ENCODE measurements around the gene SEPTIN6.

SEPTIN6 gene

DNA sequence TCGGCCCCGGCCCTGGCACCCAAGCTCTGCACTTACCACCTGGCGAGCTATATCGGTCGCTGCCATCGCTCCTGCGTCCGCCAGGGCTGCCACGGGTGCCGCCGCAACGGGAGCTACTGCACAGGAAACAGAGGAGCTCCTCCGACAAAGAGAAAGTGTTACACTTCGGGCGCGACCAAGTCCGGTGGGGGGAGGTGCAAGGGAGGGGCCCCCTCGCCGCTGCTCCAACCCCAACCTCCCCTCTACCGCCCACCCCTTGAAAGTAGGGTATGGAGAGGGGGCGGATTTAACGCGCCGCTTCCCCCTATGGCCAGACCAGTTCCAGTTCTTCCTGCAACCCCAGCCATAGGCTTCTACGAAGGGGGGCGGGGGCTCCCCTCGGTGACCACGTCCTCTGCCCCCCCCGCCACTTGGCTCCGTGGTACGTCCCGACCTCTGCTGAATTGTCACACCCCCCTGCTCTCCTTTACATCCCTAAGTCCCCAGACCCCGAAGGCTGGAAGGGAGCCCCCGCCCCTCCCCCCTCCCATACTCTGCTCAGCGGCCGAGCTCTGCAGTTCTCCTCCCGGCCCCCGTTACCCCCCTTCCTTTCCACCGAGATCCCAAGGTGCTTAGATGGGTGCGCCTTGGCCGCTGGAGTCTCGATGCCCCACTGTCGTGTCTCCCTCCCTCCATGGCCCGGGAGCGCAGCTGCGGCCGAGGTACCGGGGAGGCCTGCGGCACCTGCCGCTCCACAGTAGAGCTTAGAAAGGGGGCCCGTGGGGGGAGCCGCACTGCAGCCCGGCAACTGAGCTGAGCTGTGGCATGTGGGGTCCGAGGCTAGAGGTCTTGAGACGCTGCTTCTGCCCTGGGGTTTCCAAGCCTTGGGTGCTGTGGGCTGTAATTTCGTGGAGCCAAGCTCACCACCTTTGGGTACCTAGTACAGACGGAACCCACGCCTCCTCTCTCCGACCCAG is at the start of gene SEPTIN6:
TSS of gene SEPTIN6 (minus strand) at position 129 of the 956 bp plus-strand sequence. CDS start at position 66, 63 bp downstream.
- peak; percentile 61 to 68 for DNase-seq (ENCODE audit: low read depth in 2 of 2)

GRCh38 chrX:119738742-119739141 is 45.8 kb upstream of the SEPTIN6 start:
- no peak for DNase-seq (ENCODE audit: low read depth in 2 of 2)

GRCh38 chrX:119736206-119736764 is 43.3 kb upstream of the SEPTIN6 start:
- no peak for DNase-seq (ENCODE audit: low read depth in 2 of 2)

GRCh38 chrX:119735467-119735866 is 42.5 kb upstream of the SEPTIN6 start:
- no peak for DNase-seq (ENCODE audit: low read depth in 2 of 2)

GRCh38 chrX:119734897-119735339 is 42.0 kb upstream of the SEPTIN6 start:
- DNase-seq (ENCODE audit: low read depth in 2 of 2): no peak

DNA sequence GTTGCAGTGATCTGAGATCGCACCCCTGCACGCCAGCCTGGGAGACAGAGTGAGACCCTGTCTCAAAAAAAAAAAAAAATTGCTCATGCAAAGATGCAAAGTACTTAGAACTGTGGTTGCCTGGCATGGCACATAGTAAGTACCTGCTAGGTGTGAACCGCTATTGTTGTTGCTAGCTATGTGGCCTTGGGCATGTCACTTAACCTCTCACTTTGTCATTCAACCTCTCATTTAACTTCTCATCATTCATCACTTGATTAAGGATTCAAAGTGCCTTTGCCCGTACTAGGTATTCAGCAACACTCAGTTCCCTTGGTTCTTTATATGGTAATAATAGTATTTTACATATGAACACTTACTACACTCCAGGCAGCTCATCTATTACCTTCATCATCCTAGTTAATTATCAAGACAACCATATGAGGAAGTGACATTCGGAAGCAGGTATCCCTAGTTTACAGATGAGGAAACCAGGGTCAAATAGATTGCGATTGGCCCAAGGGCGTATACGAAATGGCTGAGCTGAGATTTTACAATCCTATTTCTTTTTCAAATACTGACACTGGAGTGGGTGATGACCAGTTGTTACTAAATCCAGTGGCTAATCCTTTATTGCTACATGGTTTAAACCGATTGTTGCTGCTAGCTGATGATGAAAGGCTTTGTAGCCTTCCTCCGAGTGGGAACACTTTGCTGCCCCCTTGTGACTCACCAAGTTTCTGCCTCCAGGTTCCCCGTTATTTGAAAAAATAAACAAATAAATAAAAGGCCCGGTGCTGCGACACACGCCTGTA is 36.6 kb upstream of the SEPTIN6 start:
- DNase-seq (ENCODE audit: low read depth in 2 of 2): peak; percentile 38 to 49

DNA sequence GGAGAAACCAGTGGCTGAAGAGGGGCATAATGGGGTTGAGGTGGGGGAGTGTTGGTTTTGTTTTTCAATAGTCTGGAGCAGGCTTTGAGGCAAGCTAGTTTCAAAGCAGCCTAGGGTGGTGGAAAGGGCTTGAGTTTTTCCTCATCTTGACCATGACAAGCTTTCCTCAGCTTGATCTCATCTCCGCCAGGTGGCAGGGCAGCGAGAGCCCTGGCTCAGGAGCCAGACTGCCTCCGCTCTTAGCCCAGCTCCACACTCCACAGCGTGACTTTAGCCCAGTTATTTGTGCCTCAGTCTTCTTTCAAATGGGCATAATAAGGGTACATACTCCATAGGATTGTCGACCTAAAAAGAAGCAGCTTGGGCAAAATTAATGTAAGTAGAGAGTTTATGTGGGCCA is 35.5 kb upstream of the SEPTIN6 start:
- no peak for DNase-seq (ENCODE audit: low read depth in 2 of 2)

- DNase-seq (ENCODE audit: low read depth in 2 of 2): no peak
These were observed 34.1 kb upstream of the SEPTIN6 start for GRCh38 chrX:119726900-119727555.

DNA sequence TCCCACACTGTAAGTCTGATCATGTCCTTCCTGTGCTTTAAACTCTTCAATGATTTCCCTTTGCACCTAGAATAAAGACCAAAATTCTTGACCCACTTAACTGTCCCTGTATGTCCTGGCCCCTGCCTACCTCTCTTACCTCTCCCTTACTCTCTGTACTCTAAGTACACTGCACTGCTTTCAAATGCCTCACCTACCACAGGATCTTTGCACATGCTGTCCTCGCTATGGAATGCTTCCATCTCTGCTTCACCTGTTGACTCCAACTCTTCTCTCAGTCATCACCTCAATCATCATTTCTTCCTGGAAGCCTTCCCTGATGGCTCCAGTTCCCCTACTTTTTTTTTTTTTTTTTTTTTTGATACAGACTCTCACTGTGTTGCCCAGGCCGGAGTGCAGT is 29.0 kb upstream of the SEPTIN6 start:
- no peak for DNase-seq (ENCODE audit: low read depth in 2 of 2)

DNA sequence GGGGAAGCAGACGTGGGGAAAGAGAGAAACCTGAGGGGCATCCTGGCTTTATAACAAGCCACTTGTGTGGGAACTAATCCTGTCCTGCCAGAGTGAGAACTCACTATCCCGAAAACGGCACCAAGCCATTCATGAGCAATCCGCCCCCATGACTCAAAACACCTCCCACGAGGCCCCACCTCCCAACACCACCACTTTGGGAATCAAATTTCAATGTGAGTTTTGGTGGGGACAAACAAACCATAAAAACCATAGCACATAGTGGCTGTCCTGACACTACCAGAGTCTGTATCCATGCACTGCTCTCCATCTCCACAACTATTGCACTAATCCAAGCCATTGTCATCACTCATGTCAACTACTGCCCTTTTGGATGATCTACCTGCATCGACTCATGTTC is 28.5 kb upstream of the SEPTIN6 start:
- no peak for DNase-seq (ENCODE audit: low read depth in 2 of 2)

GRCh38 chrX:119709630-119710029 is 16.7 kb upstream of the SEPTIN6 start:
- DNase-seq (ENCODE audit: low read depth in 2 of 2): no peak

DNA sequence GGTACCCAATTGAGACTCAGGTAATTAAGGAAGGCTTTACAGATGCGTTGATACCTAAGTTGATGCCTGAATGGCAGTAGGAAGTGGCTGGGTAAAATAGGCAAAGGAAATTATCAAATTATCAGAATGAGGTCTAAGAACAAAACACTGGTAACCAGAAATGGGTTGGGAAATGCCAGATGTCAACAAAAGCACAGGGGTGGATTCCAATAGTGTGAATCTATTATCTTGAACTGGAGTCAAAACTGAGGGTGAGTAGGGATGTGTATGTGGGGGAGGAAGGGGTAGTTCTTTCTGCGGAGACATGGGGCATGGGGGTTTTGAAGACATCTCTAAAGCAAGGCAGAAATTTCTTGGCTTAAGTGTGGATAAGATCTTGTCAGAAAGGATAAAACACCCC is 16.0 kb upstream of the SEPTIN6 start:
- no peak for DNase-seq (ENCODE audit: low read depth in 2 of 2)

- DNase-seq (ENCODE audit: low read depth in 2 of 2): no peak
These were observed 13.6 kb upstream of the SEPTIN6 start for GRCh38 chrX:119706616-119707015.

DNA sequence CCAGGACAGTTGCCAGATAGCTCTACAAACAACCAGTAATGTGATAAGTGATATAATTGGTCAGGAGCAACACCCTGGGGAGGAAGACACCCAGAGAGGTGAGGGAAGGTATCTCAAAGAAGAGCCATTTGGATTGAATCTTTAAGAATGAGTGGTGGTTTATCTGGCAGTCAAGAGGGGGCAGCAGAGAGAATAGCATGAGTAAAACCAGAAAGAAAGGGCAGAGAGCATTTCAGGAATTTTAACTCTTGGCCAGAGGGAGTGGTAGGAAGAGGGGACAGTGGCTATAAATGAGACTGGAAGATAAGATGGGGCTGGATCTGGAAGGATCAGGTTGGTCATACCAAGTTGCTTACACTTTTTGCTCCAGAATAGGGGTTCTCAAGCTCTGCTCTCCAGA is 5.9 kb upstream of the SEPTIN6 start:
- DNase-seq (ENCODE audit: low read depth in 2 of 2): no peak

- no peak for DNase-seq (ENCODE audit: low read depth in 2 of 2)
These were observed 3.4 kb upstream of the SEPTIN6 start for GRCh38 chrX:119696251-119696890.

GRCh38 chrX:119695535-119696050 is 2.6 kb upstream of the SEPTIN6 start:
- no peak for DNase-seq (ENCODE audit: low read depth in 2 of 2)

- DNase-seq (ENCODE audit: low read depth in 2 of 2): no peak
These were observed 1.9 kb upstream of the SEPTIN6 start for GRCh38 chrX:119694601-119695534.

GRCh38 chrX:119693996-119694451 is 1.1 kb upstream of the SEPTIN6 start:
- DNase-seq (ENCODE audit: low read depth in 2 of 2): no peak

GRCh38 chrX:119692191-119693039 is 553 bp downstream of the SEPTIN6 start:
- DNase-seq (ENCODE audit: low read depth in 2 of 2): no peak
